Germinal center (tissue), 1 donor: Measurements from ENCODE around the gene RAB1B.
A peak's percentile ranks its signal among the peaks of the same experiment; 100 is the strongest.
"Not testable (repeated sequence)": the region's sequence is repeated elsewhere in the genome, so short reads cannot be mapped to it uniquely, and the experiment has no call there.

Experiments used
- DNase-seq: peaks from one replicate; pipeline ENCODE4 v3.0.0; 2012; ENCODE audit warnings: mixed read lengths, low spot score

RAB1B gene

GRCh38 chr11:66309475-66309874 is 41.0 kb downstream of the RAB1B start:
- DNase-seq: no peak

GRCh38 chr11:66310324-66310723 is 41.9 kb downstream of the RAB1B start:
- DNase-seq: no peak

GRCh38 chr11:66310803-66311440 is 42.5 kb downstream of the RAB1B start:
- not testable (repeated sequence) for DNase-seq

- DNase-seq: no peak
Observed at GRCh38 chr11:66311470-66311964, 43.1 kb downstream of the RAB1B start.

- DNase-seq: peak; percentile 92
Observed at GRCh38 chr11:66311965-66312548, 43.6 kb downstream of the RAB1B start.

- DNase-seq: peak; percentile 97
Observed at GRCh38 chr11:66312549-66313320, 44.3 kb downstream of the RAB1B start.

GRCh38 chr11:66313321-66314185 is 45.1 kb downstream of the RAB1B start:
- no peak for DNase-seq

GRCh38 chr11:66314186-66314501 is 45.7 kb downstream of the RAB1B start:
- no peak for DNase-seq

GRCh38 chr11:66314561-66315497 is 46.4 kb downstream of the RAB1B start:
- no peak for DNase-seq

GRCh38 chr11:66315498-66315885 is 47.1 kb downstream of the RAB1B start:
- no peak for DNase-seq

- no peak for DNase-seq
Observed at GRCh38 chr11:66315921-66316811, 47.7 kb downstream of the RAB1B start.

GRCh38 chr11:66316849-66317251 is 48.4 kb downstream of the RAB1B start, which contains the start of gene CD248:
TSS of gene CD248 (minus strand) at chr11:66317044. CDS start at chr11:66317027, 17 bp downstream.
- DNase-seq: no peak

GRCh38 chr11:66317322-66317722 is 48.9 kb downstream of the RAB1B start:
- peak; percentile 77 for DNase-seq

- peak; percentile 71 for DNase-seq
Observed at GRCh38 chr11:66317723-66318599, 49.5 kb downstream of the RAB1B start.

GRCh38 chr11:66318600-66318970 is 50.1 kb downstream of the RAB1B start:
- no peak for DNase-seq

- DNase-seq: not testable (repeated sequence)
Observed at GRCh38 chr11:66320289-66320688, 51.9 kb downstream of the RAB1B start.

GRCh38 chr11:66320748-66321147 is 52.3 kb downstream of the RAB1B start:
- DNase-seq: not testable (repeated sequence)

- DNase-seq: no peak
Observed at GRCh38 chr11:66321606-66322005, 53.2 kb downstream of the RAB1B start.
